Amniotic epithelial cell (primary cell): ENCODE measurements around the gene STXBP6.

Experiments used
- DNase-seq: peaks from one replicate; pipeline ENCODE4 v3.0.0-alpha.2; 2010; ENCODE audit warnings: low read depth

Gene STXBP6

GRCh38 chr14:25015761-25016160 lies 34.2 kb downstream of the STXBP6 start:
- no peak for DNase-seq

GRCh38 chr14:25014440-25014839 lies 35.5 kb downstream of the STXBP6 start:
- DNase-seq, result no peak

GRCh38 chr14:25011095-25011494 lies 38.9 kb downstream of the STXBP6 start:
- DNase-seq, result no peak

GRCh38 chr14:25010471-25010870 lies 39.5 kb downstream of the STXBP6 start:
- no peak for DNase-seq

- DNase-seq, result peak; percentile 63
Measured at GRCh38 chr14:25009891-25010290, 40.1 kb downstream of the STXBP6 start.

GRCh38 chr14:25007832-25008231 lies 42.1 kb downstream of the STXBP6 start:
- DNase-seq, result no peak

- peak; percentile 93 for DNase-seq
Measured at GRCh38 chr14:25006961-25007795, 42.8 kb downstream of the STXBP6 start.

- DNase-seq, result no peak
Measured at GRCh38 chr14:25006031-25006430, 43.9 kb downstream of the STXBP6 start.

GRCh38 chr14:25004389-25004809 lies 45.5 kb downstream of the STXBP6 start:
- DNase-seq, result no peak

GRCh38 chr14:25003537-25003936 lies 46.4 kb downstream of the STXBP6 start:
- peak; percentile 90 for DNase-seq

- DNase-seq, result peak; percentile 26
Measured at GRCh38 chr14:25001601-25002000, 48.3 kb downstream of the STXBP6 start.

- DNase-seq, result peak; percentile 47
Measured at GRCh38 chr14:25001156-25001555, 48.8 kb downstream of the STXBP6 start.

GRCh38 chr14:24999157-24999556 lies 50.8 kb downstream of the STXBP6 start:
- DNase-seq, result no peak

- no peak for DNase-seq
Measured at GRCh38 chr14:24996930-24997725, 52.8 kb downstream of the STXBP6 start.

- DNase-seq, result no peak
Measured at GRCh38 chr14:24995016-24995415, 54.9 kb downstream of the STXBP6 start.

- peak; percentile 27 for DNase-seq
Measured at GRCh38 chr14:24993631-24994030, 56.3 kb downstream of the STXBP6 start.

GRCh38 chr14:24992624-24993360 lies 57.2 kb downstream of the STXBP6 start:
- no peak for DNase-seq

GRCh38 chr14:24991821-24992220 lies 58.1 kb downstream of the STXBP6 start:
- no peak for DNase-seq

GRCh38 chr14:24991288-24991687 lies 58.7 kb downstream of the STXBP6 start:
- no peak for DNase-seq

GRCh38 chr14:24990773-24991172 lies 59.2 kb downstream of the STXBP6 start:
- DNase-seq, result no peak

GRCh38 chr14:24990050-24990449 lies 59.9 kb downstream of the STXBP6 start:
- no peak for DNase-seq

GRCh38 chr14:24988760-24989159 lies 61.2 kb downstream of the STXBP6 start:
- no peak for DNase-seq
